ENCODE results near the gene ARHGAP40. TPM values are rescaled to one million over a fixed set of nuclear protein-coding genes. Genes with fewer than 3 reads are reported as not detected.

The ARHGAP40 gene
- total and polyA plus RNA-seq, 2 of the 13 experiments (the other 11 are each of a cell fraction or from before 2014, with no cell fraction given): 0.75 to 2.1 TPM

DNA sequence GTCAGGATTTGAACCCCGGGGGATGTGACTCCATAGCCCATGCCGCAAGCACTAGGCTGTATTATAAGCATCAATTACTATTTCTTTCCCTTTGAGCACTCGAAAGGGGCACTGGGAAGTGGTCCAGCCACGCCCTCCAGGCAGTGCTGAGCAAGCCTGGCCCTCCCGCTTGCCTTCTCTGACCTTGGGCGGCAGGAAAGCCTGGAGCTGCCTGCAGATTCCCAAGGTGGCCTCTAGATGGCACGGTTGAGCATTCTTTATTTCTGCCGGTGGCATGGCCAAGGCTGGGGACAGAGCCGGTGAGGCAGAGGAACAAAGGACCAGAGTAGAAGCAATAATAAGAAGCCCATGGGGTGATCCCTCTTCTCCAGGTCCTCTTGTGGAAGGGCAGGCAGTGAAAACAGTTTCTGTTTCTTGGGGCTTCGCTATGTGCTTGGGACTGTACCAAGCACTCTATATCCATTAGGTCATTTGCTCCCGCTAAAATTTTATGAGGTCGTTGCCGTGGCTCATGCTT lies 32.0 kb downstream of the ARHGAP40 start (continued):
- TF ChIP-seq, protein P1, sequence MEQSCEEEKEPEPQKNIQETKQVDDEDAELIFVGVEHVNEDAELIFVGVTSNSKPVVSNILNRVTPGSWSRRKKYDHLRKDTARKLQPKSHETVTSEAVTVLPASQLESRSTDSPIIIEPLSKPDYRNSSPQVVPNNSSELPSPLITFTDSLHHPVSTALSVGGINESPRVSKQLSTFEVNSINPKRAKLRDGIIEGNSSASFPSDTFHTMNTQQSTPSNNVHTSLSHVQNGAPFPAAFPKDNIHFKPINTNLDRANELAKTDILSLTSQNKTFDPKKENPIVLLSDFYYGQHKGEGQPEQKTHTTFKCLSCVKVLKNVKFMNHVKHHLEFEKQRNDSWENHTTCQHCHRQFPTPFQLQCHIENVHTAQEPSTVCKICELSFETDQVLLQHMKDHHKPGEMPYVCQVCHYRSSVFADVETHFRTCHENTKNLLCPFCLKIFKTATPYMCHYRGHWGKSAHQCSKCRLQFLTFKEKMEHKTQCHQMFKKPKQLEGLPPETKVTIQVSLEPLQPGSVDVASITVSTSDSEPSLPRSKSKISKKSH (CRISPR knock-in tag; IDR thresholded peaks at IDR 0.05; ENCODE audit: borderline replicate concordance): 0 out of 2 replicates have a peak, but pooled peaks have one; percentile 30
- TF ChIP-seq ZNF468 (CRISPR knock-in tag; IDR thresholded peaks at IDR 0.05): no peak
- peak; percentile 94 for TF ChIP-seq ADNP (CRISPR knock-in tag; IDR thresholded peaks at IDR 0.05)
- TF ChIP-seq, protein P2, sequence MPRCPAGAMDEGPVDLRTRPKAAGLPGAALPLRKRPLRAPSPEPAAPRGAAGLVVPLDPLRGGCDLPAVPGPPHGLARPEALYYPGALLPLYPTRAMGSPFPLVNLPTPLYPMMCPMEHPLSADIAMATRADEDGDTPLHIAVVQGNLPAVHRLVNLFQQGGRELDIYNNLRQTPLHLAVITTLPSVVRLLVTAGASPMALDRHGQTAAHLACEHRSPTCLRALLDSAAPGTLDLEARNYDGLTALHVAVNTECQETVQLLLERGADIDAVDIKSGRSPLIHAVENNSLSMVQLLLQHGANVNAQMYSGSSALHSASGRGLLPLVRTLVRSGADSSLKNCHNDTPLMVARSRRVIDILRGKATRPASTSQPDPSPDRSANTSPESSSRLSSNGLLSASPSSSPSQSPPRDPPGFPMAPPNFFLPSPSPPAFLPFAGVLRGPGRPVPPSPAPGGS (CRISPR knock-in tag; IDR thresholded peaks at IDR 0.05): peak; percentile 48; the same call in 1 of the 2 replicates
- TF ChIP-seq, protein P3, sequence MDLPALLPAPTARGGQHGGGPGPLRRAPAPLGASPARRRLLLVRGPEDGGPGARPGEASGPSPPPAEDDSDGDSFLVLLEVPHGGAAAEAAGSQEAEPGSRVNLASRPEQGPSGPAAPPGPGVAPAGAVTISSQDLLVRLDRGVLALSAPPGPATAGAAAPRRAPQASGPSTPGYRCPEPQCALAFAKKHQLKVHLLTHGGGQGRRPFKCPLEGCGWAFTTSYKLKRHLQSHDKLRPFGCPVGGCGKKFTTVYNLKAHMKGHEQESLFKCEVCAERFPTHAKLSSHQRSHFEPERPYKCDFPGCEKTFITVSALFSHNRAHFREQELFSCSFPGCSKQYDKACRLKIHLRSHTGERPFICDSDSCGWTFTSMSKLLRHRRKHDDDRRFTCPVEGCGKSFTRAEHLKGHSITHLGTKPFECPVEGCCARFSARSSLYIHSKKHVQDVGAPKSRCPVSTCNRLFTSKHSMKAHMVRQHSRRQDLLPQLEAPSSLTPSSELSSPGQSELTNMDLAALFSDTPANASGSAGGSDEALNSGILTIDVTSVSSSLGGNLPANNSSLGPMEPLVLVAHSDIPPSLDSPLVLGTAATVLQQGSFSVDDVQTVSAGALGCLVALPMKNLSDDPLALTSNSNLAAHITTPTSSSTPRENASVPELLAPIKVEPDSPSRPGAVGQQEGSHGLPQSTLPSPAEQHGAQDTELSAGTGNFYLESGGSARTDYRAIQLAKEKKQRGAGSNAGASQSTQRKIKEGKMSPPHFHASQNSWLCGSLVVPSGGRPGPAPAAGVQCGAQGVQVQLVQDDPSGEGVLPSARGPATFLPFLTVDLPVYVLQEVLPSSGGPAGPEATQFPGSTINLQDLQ (CRISPR knock-in tag; IDR thresholded peaks at IDR 0.05): no peak
- no peak for TF ChIP-seq MATR3 (CRISPR knock-in tag; IDR thresholded peaks at IDR 0.05)
- no peak for TF ChIP-seq PAWR (CRISPR knock-in tag; IDR thresholded peaks at IDR 0.05; ENCODE audit: borderline replicate concordance)
- peak; percentile 21; the same call in 1 of the 2 replicates for TF ChIP-seq ZMYM4 (CRISPR knock-in tag; IDR thresholded peaks at IDR 0.05)
- TF ChIP-seq, protein P4, sequence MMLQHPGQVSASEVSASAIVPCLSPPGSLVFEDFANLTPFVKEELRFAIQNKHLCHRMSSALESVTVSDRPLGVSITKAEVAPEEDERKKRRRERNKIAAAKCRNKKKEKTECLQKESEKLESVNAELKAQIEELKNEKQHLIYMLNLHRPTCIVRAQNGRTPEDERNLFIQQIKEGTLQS (CRISPR knock-in tag; IDR thresholded peaks at IDR 0.05): no peak
- no peak for TF ChIP-seq ZNF550 (CRISPR knock-in tag; IDR thresholded peaks at IDR 0.05; ENCODE audit: borderline replicate concordance)
- TF ChIP-seq NFYC (CRISPR knock-in tag; IDR thresholded peaks at IDR 0.05): no peak
- TF ChIP-seq, protein P5, sequence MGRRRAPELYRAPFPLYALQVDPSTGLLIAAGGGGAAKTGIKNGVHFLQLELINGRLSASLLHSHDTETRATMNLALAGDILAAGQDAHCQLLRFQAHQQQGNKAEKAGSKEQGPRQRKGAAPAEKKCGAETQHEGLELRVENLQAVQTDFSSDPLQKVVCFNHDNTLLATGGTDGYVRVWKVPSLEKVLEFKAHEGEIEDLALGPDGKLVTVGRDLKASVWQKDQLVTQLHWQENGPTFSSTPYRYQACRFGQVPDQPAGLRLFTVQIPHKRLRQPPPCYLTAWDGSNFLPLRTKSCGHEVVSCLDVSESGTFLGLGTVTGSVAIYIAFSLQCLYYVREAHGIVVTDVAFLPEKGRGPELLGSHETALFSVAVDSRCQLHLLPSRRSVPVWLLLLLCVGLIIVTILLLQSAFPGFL (CRISPR knock-in tag; IDR thresholded peaks at IDR 0.05): no peak
- TF ChIP-seq, protein P6, sequence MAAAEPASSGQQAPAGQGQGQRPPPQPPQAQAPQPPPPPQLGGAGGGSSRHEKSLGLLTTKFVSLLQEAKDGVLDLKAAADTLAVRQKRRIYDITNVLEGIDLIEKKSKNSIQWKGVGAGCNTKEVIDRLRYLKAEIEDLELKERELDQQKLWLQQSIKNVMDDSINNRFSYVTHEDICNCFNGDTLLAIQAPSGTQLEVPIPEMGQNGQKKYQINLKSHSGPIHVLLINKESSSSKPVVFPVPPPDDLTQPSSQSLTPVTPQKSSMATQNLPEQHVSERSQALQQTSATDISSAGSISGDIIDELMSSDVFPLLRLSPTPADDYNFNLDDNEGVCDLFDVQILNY (CRISPR knock-in tag; conservative IDR thresholded peaks at IDR 0.05): no peak
- TF ChIP-seq TGIF2 (CRISPR knock-in tag; IDR thresholded peaks at IDR 0.05): no peak
- no peak for TF ChIP-seq ZNF616 (CRISPR knock-in tag; IDR thresholded peaks at IDR 0.05; ENCODE audit: low read depth)
- no peak for TF ChIP-seq ZNF766 (CRISPR knock-in tag; IDR thresholded peaks at IDR 0.05; ENCODE audit: borderline replicate concordance)
- 0 out of 2 replicates have a peak, but pooled peaks have one; percentile 44 for TF ChIP-seq ZNF331 (CRISPR knock-in tag; IDR thresholded peaks at IDR 0.05)
- TF ChIP-seq RXRB (CRISPR knock-in tag; IDR thresholded peaks at IDR 0.05; ENCODE audit: borderline replicate concordance): peak; percentile 20; the same call in 1 of the 2 replicates
- TF ChIP-seq, protein P7, sequence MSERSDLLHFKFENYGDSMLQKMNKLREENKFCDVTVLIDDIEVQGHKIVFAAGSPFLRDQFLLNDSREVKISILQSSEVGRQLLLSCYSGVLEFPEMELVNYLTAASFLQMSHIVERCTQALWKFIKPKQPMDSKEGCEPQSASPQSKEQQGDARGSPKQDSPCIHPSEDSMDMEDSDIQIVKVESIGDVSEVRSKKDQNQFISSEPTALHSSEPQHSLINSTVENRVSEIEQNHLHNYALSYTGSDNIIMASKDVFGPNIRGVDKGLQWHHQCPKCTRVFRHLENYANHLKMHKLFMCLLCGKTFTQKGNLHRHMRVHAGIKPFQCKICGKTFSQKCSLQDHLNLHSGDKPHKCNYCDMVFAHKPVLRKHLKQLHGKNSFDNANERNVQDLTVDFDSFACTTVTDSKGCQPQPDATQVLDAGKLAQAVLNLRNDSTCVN (CRISPR knock-in tag; IDR thresholded peaks at IDR 0.05; ENCODE audit: borderline replicate concordance): 0 out of 2 replicates have a peak, but pooled peaks have one; percentile 63
